Suprapubic skin (tissue), 4 donors: ENCODE data around the gene PRKAG2. TPM values are rescaled to one million over a fixed set of nuclear protein-coding genes. Genes with fewer than 3 reads are reported as not detected.

ENCODE experiments used
- DNase-seq, 2 donors: peaks; one replicate each; pipeline ENCODE4 v3.0.0-alpha.2; 2019; ENCODE audit warnings: low spot score in 2 of 2
- H3K27ac ChIP-seq: fragments of 200-600 bp; sonication (generic); one replicate; pipeline ENCODE4 v1.5.1; 2019
- H3K27me3 ChIP-seq: fragments of 200-600 bp; sonication (generic); one replicate; pipeline ENCODE4 v1.5.1; 2019
- H3K36me3 ChIP-seq: fragments of 200-600 bp; sonication (generic); one replicate; pipeline ENCODE4 v1.5.1; 2019
- H3K4me1 ChIP-seq: fragments of 200-600 bp; sonication (generic); one replicate; pipeline ENCODE4 v1.5.1; 2019
- H3K4me3 ChIP-seq: fragments of 200-600 bp; sonication (generic); one replicate; pipeline ENCODE4 v1.5.1; 2019; ENCODE audit warnings: mild to moderate bottlenecking
- H3K9me3 ChIP-seq: fragments of 200-600 bp; sonication (generic); one replicate; pipeline ENCODE4 v1.5.1; 2019
- CTCF ChIP-seq, 2 donors: fragments of 200-600 bp in 1 of 2; fragments of 450-650 bp in 1 of 2; sonication (generic) in 1 of 2; IDR thresholded peaks; one replicate each; pipeline ENCODE4 v1.5.1; 2016 to 2019; ENCODE audit warnings: antibody characterized with exemption in 2 of 2, mild to moderate bottlenecking in 1 of 2, moderate library complexity in 1 of 2
- EP300 ChIP-seq: sonication (generic); formaldehyde crosslinking; IDR thresholded peaks from one replicate; pipeline ENCODE4 v1.6.1; 2017; ENCODE audit warnings: antibody characterized with exemption
- POLR2A ChIP-seq, 2 donors: fragments of 450-650 bp; IDR thresholded peaks; one replicate each; pipeline ENCODE4 v1.6.1; 2017; ENCODE audit warnings: antibody characterized with exemption in 2 of 2, mild to moderate bottlenecking in 2 of 2, moderate library complexity in 2 of 2
- POLR2AphosphoS5 ChIP-seq, 3 donors: sonication (generic); formaldehyde crosslinking; IDR thresholded peaks; one replicate each; pipeline ENCODE4 v1.6.1; 2017; ENCODE audit warnings: antibody characterized with exemption in 3 of 3
- WGBS: methylation state at CpG from one replicate; pipeline ENCODE4 v1.1.5; 2018; 5-methylcytosine and 5-hydroxymethylcytosine counted together
- total RNA-seq, 4 donors: library from RNA; depleted of rRNA; stranded (reverse); fragments of >200 nt; gene quantifications; one replicate each; pipeline ENCODE4 v1.1.0, GENCODE V29; 2016

The PRKAG2 gene
- total RNA-seq, 4 donors from 2014 or later, result 16.5 to 40.0 (median 17.3) TPM

- peaks cover 14% of the 10 kb centered on the region for H3K4me1 ChIP-seq
- TF ChIP-seq POLR2AphosphoS5 (IDR thresholded peaks at IDR 0.05) (peak in 2 of 3 donors; percentile 29 to 50), POLR2A (IDR thresholded peaks at IDR 0.05) (no peak)
- no peak overlapping the region for H3K27ac ChIP-seq
- no peaks in the 10 kb centered on the region for H3K36me3 ChIP-seq
- no peaks in the 10 kb centered on the region for H3K27me3 ChIP-seq
- WGBS, result 3% methylated on average over 7 of the region's 10 CpGs
- peak overlapping the region; percentile 23 for H3K4me3 ChIP-seq
- peak; percentile 85 to 90 for DNase-seq
- no peaks in the 10 kb centered on the region for H3K9me3 ChIP-seq
These were observed 140.5 kb downstream of the PRKAG2 start for GRCh38 chr7:151736403-151736909.

- Histone ChIP-seq H3K27me3 (no peaks in the 10 kb centered on the region), H3K4me3 (peak overlapping the region; percentile 23), H3K27ac (no peak overlapping the region), H3K9me3 (no peaks in the 10 kb centered on the region), H3K4me1 (peaks cover 14% of the 10 kb centered on the region), H3K36me3 (no peaks in the 10 kb centered on the region)
- DNase-seq, result no peak
- 50% methylated on average over 15 of the region's 25 CpGs for WGBS
- no peak for TF ChIP-seq POLR2A (IDR thresholded peaks at IDR 0.05)
- no peak for TF ChIP-seq CTCF (IDR thresholded peaks at IDR 0.05)
- TF ChIP-seq POLR2AphosphoS5 (IDR thresholded peaks at IDR 0.05), result no peak
- no peak for TF ChIP-seq EP300
These were observed 141.0 kb downstream of the PRKAG2 start for GRCh38 chr7:151735851-151736402.

DNA sequence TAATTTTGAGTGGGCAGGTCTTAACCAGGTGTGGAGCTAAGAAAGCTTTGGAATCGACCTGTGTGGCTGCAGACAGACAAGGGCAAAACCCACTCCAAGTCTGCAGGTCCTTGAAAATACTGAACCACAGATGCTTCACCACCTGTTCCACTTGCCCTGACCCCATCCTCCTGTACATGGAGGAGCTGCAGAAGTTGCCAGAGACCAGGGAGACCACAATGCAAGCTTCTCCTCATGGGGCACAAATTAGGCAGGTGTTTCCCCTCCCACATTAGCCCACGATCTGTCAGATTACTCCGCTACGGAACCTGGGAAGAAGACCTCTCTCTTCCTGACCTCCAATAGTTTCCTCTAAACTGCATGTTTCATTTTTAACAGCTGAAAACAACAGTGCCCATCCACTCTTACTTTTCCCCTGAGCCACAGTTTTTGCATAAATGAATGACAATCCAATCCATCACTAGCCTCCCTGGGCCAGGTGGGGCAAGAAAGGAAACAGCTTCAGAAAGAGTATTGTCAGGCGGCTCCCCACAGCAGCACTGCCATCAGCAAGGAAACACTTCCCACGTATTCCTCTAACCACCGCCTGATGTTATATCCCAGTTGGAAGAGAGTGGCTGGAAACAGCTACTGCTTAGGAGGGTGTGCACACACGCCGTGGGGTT is 141.6 kb downstream of the PRKAG2 start:
- H3K4me3 ChIP-seq, result peak overlapping the region; percentile 23
- TF ChIP-seq POLR2AphosphoS5 (IDR thresholded peaks at IDR 0.05) (no peak), POLR2A (IDR thresholded peaks at IDR 0.05) (no peak), EP300 (no peak), CTCF (IDR thresholded peaks at IDR 0.05) (no peak)
- no peaks in the 10 kb centered on the region for H3K9me3 ChIP-seq
- WGBS, result 76% methylated on average over 9 of the region's 9 CpGs
- peaks cover 14% of the 10 kb centered on the region for H3K4me1 ChIP-seq
- no peaks in the 10 kb centered on the region for H3K27me3 ChIP-seq
- no peaks in the 10 kb centered on the region for H3K36me3 ChIP-seq
- no peak for DNase-seq
- H3K27ac ChIP-seq, result no peak overlapping the region

GRCh38 chr7:151732834-151733592 is 143.9 kb downstream of the PRKAG2 start:
- H3K27me3 ChIP-seq, result no peaks in the 10 kb centered on the region

GRCh38 chr7:151732292-151732691 is 144.6 kb downstream of the PRKAG2 start:
- no peak for DNase-seq
- Histone ChIP-seq H3K4me3 (no peak overlapping the region), H3K27me3 (no peaks in the 10 kb centered on the region), H3K36me3 (no peaks in the 10 kb centered on the region), H3K4me1 (peaks cover 24% of the 10 kb centered on the region), H3K27ac (no peak overlapping the region), H3K9me3 (no peaks in the 10 kb centered on the region)
- TF ChIP-seq EP300 (no peak), POLR2A (IDR thresholded peaks at IDR 0.05) (no peak), CTCF (IDR thresholded peaks at IDR 0.05) (no peak), POLR2AphosphoS5 (IDR thresholded peaks at IDR 0.05) (no peak)
- 79% methylated on average over 13 of the region's 13 CpGs for WGBS

More at GRCh38 chr7:151732834-151733592, 143.9 kb downstream of the PRKAG2 start:
- Histone ChIP-seq H3K4me1 (peaks cover 16% of the 10 kb centered on the region), H3K4me3 (no peak overlapping the region), H3K9me3 (no peaks in the 10 kb centered on the region), H3K36me3 (no peaks in the 10 kb centered on the region), H3K27ac (no peak overlapping the region)
- TF ChIP-seq EP300, result no peak
- no peak for TF ChIP-seq CTCF (IDR thresholded peaks at IDR 0.05)
- no peak for TF ChIP-seq POLR2A (IDR thresholded peaks at IDR 0.05)
- TF ChIP-seq POLR2AphosphoS5 (IDR thresholded peaks at IDR 0.05), result no peak
- no peak for DNase-seq
- 80% methylated on average over 9 of the region's 9 CpGs for WGBS
